Dedifferentiated amniotic fluid mesenchymal stem cell (primary cell): ENCODE measurements around the gene VAT1.

Source experiments
- DNase-seq: peaks from one replicate; pipeline ENCODE4 v3.0.0-alpha.2; 2016; ENCODE audit errors: extremely low spot score

VAT1 gene

DNA sequence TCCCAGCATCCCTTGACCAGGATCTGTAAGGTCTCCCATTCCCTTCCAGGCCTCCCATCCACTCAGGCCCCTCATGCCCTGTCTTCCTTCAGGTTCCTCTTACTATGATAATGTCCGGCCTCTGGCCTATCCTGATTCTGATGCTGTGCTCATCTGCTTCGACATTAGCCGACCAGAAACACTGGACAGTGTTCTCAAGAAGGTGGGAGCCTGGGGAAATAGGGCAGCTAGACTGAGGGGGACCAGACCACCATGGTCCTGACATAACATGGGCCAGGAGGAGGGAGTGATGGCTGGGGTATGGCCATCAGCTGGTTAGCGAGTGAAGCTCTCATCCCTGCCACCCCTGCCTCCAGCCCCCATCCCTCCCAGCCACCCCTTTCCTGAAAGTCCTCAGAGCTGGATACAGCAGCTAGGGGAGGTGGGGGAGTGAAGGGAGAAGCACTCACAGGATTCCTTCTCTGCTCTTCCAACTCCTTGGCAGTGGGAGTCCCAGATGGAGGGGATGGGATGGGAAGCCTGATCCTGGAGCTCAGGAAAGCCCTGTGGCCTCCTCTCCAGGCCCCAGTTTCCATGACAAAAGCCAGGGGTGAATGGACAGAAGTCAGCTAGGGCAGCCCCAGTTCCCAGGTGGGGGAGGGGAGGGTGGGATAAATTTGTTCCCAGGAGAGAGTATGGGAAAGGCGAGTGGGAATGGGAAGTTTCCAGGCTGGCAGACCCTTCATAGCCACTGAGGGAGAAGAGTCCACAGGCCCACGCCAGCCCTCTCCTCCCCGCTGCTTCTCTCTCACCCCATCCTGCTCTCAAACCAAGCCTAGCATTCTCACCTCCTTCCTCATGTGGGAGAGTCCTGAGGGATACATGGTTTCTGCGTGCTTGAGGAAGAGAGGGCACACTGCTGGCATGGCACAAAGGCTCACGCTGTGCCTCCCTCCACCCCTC, 5.2 kb upstream of the VAT1 start:
- no peak for DNase-seq

DNA sequence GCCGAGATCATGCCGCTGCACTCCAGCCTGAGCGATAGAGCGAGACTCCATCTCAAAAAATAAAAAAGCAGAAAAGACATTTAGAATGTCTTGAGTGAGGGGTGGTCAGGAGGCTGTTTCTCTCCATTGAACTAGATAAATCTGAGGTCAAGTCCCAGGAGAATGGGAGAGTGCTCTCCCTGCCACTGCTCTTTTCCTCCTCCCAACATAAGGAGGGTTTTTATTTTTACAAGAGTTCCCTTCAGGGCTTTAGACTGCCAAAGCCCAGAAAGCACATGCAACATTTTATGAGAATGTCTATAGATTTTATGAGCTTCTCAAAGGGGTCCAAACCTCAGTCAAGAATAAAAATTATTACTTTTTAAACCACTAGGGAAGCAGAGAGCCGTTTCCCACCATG, 4.4 kb upstream of the VAT1 start:
- no peak for DNase-seq

DNA sequence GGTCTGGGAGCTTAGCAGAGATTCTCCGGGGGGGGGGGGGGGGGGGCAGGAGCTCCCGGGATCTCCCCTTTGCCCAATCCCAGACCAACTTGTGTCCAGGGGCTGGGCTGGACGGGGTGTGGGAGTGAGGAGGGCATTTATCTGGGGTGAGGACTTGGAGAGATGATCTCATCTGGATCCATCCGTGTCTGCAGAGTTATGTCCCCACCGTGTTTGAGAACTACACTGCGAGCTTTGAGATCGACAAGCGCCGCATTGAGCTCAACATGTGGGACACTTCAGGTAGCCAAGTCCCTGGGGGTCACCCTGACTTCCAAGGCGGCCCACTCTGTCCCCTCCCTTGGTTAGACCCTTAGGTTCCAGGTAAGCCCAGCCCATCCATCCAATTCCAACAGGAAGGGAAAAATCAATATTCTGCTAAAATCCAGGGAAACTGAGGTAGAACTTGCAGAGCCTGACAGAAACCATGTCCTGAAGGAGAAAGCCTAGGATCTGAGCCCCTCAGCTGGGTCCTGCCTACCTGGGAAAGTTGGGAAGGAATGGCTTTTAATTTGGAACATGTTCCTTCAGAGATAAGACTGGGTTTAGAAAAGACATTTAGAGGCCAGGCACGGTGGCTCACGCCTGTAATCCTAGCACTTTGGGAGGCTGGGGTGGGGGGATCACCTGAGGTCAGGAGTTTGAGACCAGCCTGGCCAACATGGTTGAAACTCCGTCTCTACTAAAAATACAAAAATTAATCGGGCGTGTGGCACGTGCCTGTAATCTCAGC, 3.8 kb upstream of the VAT1 start:
- no peak for DNase-seq

DNA sequence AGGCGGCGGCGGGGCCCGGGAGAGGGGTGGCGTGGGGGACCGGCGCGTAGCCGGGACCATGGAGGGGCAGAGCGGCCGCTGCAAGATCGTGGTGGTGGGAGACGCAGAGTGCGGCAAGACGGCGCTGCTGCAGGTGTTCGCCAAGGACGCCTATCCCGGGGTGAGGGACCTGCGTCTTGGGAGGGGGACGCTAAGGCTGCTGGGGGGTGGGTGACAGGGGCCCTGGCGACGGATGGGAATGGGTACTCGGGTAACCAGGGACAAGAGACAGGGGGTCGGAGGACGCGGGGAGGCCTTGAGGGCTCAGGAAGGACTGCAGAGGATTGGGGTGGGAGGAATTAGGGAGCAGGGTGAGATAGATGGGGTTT, 3.1 kb upstream of the VAT1 start:
- no peak for DNase-seq

DNA sequence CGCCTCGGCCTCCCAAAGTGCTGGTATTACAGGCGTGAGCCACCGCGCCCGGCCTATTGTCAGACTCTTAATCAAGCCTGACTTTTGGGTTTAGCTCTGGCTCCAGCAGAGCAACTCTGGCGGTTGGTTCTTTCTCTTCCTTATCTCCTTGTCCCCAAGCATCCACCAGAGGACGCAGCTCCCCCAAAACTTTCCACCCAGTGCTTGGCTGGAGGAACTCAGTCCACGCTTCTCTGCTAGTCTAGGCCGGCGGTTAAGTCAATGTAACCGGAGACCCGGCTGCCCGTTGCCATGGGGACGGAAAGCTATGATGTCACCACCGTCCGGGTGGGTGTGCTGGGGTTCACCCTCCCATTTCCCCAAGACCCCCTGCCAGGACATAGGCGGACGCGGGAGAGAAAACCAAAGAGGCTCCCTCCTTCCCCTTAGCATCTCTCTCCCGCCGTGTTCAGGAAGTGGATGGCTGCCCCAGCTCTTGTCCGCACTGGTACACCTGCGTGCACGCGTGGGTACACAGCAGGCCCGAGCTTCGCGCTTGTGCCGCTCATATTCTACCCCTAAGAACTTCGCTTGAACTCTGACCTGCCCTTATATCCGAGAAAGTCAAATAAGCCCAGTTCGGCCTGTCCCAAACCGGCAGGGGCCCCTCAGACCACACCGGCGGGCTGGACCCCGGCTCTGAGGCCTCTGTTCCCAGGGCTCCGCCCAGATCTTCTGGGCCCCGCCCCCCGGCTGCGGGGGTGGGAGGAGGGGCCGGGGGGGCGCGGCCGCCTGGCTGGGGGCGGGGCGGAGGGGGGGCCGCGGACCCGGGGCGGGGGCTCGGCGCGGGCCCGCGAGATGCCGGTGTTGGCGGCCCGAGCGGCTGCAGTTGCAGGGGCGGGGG, 2.5 kb upstream of the VAT1 start, which contains the start of gene RND2:
Gene RND2 (plus strand): TSS at position 825 of the 883 bp plus-strand sequence. CDS start 117 bp downstream, outside the sequence.
- peak; percentile 96 for DNase-seq

DNA sequence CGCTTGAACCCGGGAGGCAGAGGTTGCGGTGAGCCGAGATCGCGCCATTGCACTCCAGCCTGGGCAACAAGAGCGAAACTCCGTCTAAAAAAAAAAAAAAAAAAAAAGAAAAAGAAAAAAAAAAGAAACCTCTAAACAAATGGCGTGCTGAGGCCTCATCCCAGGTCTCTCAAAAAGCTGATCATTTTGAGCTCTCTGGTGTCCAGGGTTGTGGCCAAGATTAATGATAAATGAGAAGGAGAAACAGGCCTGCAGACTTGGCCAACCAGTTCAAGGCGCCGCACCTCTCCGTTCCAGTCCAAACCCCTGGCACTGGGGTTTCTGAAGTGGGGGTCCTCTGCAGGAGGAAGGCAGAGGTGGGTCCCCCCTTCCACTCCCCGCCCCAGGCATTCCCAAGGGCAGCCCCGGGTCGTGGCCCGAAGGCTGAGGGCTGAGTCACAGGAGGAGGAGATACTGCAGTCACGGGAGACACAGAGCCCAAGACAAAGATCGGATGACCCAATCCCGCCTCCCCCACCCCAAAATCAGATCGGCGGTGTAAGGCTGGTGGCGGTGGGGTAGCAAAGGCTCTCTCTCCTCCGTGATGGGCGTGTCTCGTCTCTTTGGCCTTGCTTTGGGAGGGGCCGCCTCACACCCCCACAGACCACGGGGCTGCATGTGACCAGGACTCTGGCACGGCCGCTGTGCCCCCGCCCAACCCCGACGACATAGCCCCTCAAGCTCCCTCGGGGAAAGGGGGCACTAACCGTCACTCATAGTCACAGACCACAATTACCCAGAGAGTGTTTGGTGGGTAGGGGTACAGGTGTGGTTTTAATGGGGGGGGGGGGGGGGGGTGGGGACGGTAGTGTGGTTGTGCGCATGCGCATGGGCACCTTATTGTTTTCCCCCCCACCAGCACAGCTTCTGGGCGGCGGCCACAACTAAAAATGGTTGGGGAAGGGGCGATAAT, 1.1 kb downstream of the VAT1 start:
- DNase-seq, result peak; percentile 57

DNA sequence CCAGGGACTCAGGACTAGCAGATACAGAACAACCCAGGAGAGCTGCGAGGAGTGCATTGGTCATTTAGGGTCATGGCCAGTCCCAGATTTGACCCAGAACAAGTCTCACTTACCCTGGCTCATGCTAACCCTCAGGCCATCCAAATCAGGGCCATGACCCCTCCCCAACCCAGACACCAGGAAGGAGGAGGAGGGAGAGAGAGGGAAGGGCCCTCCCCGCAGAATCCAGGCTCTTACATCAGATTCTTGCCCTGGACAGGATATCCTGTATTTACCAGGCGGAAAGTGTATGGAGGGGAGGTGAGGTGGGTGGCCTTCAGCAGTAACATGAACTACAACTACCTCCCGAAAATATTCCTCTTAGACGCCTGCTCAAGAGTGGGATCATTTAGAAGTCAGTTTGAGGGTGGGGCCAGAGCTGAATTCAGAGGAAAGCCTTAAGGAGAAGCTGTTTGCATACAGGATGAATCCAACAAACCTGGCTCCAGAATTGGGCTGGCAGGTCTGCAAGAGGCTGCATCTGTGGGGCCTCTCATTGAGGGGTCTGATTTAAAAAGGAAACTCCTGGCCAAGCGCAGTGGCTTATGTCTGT, 2.1 kb downstream of the VAT1 start:
- no peak for DNase-seq

DNA sequence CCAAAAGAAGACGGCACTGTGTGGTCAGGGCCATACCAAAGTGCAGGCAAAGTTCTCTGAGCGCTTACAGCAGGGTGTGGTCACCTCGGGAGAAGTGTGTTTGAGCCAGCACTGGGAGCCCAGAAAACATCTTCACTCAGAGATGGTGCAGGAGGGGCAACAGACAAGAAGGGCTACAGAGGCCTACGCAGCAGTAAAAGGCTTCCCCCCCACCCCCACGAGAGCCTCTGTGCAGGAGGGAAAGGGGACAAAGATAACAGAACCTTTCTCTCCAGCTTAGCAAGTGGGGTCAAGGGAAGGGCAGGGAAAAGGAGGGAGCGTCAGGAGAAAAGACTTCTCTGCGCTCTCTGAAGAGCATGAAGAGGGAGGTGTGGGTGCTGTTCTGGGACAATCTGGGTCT, 2.8 kb downstream of the VAT1 start:
- DNase-seq, result no peak

DNA sequence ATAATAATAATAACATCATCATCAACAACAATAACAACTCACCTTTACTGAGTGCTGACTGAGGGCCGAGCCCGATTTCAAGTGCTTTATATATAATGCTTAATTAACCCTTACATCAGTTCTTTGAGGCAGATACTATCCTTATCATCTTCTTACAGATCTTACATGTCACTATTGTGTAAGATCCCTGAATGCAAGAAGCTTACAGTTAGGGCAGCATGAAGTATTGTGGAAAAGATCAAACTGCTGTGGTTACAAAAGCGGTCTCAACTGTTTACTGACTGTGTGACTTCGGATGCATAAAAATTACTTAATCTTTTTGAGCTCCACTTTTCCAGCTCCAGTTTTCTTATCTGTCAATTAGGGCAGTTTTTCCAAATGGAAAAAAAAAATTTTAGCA, 3.3 kb downstream of the VAT1 start:
- DNase-seq, result no peak

DNA sequence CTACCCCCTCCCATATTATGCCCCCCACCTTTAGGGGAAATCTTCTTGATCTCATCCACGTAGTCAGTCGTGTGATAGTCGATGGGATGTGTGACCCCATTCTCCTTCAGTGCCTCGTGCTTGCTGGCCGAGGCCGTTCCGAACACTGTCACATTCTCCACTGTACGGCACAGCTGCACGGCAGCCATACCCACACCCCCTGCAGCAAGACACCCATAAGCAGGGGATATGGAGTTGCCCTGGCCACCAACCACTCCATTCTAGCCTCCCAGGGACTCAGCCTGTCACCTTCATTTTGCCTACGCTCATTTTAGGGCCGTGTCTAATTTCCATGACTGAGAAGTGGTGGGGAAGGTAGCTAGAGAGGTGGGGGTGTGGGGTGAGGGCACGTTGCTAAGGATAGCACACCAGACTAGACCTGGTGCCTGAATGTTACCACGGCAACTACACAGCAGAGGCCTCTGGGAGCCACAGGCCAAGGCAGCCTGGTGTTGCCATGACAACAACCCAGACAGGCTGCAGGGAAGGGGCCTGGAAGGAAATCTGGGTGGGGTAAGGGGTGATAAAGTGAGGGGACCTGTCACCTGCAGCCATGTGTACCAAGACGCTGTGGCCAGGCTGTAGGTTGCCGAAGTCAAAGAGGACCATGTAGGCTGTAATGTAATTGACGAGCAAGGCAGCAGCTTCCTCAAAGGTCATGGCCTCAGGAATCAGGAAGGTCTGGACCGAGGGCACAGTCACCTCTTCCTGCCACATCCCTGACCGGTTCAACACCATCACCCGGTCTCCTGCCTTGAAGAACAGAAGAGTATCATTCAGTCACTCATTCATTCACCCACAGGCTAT, 4.0 kb downstream of the VAT1 start:
- no peak for DNase-seq

DNA sequence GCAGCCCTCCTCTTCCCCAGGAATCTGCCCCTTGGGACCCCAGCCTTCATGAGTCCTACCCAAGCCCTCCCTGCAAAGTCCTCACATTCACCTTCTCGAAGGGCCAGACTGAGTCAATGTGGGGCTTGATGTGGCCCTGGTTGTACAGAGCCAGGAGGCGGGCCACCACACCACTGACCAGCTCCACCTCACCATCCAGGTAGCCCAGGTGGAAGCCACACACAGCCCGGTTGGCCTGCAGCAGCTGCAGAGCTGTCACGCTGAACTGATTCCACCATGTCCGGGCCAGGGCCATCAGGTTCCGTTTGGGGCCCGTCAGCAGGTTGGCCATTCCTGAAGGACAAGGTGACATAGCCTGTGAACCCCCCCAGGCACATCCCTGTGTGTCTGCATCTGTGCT, 6.0 kb downstream of the VAT1 start:
- no peak for DNase-seq

DNA sequence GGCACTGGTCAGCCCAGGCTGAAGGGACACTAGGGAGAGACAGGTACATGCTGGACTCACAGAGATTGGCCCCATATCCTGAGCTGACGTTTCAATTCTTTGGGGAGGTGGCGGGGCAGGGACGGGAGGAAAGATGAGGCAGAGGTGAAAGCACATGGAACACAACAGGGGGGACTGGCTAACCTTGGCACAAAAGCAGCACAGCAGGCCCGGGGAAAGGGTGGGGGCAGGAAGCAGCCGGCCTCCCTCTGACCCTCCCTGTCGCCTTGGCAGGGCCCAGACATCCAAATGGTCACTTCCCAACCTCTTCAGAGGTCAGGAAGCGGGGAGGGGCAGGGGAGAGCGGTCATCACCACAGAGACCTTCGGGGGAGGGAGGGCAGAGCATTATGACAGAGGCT, 6.6 kb downstream of the VAT1 start:
- no peak for DNase-seq

DNA sequence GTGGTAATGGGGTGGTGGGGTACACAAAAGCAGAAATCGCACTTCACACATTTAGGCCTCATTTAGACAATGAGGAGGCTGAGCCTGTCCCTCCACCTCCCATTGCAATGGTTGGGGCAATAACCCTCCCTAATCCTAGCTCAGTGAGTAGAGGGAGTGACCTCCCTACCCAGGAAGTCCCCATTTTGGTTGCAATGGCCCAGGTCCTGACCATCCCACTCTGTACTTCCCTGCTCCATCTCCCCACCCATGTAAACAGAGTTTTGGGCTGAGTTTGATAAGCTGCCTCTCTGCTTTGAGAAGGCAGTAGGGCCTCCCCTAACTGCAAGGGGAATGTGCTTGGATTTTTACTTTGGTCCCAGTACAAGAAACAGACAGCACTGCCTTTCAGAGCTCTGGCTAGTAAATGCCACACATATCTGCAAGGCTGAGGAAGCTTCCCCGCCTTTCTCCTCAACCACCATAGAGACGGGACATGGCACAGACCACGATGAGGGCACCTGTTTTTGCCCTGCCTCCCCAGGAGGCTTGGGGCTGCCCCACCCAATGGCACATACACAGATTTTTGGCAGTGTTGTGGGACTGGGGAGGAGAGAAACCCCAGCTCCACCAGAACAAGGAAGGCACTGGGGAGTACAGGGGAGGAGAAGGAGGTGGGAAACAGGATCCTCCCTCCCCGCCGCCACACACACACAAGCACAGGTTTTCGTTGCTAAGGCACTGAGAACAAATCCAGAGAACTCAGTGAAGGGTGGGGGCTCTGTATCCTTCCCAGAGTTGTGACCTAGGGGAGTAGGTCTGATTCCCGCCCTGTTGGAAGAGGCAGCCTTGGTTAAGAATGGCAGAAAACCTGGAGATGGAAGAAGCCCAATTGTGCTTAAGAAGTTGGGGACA, 7.3 kb downstream of the VAT1 start:
- no peak for DNase-seq

DNA sequence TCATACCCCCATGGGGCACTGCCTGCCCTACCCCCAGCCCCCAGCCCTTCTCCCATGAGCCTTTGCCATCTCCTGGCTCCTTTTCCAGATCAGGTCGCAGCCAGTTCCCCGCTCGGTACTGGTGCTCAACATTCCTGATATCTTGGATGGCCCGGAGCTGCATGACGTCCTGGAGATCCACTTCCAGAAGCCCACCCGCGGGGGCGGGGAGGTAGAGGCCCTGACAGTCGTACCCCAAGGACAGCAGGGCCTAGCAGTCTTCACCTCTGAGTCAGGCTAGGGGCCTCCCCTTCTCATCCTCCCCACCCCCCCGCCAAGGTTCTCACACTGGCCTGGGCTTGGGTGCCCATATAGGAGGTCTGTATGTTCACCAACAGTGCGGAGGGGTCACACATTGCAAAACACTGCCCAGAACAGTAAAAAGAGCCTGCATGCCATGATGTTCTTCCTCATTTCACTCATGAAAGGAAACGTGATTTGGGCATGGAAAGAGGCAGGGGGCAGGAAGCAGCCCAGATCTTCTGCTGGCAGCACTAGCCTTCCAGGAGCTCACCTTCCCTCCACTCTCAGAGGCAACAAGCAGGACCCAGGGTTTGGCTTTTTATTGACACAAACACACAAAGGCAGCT, 8.1 kb downstream of the VAT1 start:
- DNase-seq, result no peak

DNA sequence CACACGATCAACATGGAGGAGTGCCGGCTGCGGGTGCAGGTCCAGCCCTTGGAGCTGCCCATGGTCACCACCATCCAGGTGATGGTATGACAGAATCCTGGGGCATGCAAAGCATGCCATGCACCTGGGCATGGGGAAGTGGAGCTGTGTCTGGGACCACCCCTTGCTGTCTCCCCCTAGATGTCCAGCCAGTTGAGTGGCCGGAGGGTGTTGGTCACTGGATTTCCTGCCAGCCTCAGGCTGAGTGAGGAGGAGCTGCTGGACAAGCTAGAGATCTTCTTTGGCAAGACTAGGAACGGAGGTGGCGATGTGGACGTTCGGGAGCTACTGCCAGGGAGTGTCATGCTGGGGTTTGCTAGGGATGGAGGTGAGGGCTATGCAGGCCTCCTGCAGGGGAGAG, 8.9 kb downstream of the VAT1 start:
- DNase-seq, result no peak

DNA sequence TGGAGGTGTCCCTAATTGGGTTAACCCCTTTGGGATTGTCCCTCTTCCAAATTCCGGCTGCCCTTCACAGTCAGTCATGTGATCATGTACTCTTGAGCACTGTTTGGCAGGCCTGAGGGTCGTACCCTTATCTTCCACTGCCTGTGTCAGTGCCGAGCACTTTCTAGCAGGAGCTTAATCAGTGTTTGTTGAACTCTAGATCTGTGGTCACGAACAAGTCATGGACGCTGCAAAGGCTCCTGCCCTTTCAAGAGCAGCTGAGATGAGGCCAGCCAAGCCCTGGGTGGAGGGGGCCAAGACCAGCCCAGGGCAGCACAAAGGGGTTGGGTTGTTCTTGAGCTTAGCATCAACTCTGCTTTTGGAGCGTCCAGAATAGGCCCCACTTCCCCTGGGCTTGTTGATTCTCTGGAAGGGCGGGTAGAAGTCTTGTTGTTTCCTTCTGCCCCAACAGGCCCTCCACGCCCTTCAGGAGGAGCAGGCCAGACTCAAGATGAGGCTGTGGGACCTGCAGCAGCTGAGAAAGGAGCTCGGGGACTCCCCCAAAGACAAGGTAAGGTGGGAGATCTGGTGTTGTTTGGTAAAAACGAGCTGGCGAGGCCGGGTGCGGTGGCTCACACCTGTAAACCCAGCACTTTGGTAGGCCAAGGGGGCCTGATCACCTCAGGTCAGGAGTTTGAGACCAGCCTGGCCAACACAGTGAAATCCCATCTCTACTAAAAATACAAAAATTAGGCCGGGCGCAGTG, 10.3 kb downstream of the VAT1 start:
- no peak for DNase-seq

DNA sequence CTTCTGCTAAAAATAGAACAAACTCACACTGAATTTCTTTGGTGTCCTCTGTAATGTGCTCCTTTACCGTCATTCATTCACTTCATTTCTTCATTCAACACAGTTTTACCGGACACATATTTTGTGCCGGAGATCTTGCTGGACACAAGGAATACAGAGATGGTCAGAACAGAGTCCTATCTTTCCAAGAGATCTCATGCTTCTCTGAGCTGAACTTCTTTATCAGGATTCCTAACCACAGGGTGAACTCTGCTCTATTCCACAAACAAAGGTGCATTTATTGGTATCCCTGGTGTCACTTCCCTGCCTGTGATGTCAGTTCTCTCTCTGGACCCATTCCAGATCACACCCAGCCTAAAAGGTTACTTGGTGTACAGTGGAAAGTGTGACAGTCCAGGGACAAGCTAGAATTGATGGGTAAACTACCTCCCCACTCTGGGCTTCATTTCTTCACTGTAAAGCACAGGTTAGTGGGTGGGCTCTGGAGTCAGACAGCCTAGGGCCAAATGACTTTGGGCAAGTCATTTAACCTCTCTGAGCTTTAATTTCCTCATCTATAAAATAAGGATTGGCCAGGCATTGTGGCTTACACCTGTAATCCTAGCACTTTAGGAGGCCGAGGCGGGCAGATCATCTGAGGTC, 11.4 kb downstream of the VAT1 start:
- no peak for DNase-seq
